ENCODE results near the gene NANOGP8.

DNA sequence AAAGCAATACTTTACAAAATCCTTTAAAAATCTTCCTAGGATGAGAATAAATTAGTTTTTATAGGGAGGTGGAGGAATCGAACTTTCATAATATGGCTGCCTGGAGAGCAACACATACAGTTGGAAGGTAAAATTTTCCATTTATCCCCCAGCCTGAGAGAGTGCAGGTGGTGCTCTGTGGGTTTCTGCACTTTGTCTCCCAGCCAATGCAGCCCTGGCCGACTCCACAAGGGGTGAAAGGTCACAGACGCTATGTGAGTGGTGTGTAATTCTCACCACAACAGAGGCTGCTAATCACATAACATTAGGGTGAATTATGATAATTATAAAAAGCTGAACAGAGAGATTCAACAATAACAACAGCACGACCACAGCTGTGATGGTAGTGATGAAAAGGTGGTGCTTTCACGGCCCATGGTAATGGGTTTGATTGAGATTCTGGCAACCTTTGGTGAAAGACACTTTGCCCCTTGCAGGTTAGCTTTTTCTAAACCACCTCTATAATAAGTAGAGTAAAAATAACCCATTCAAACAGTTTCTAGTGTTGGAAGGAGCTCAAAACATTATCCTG is 30.1 kb upstream of the NANOGP8 start:
- TF ChIP-seq POLR2A (IDR thresholded peaks at IDR 0.05), result no peak
- TF ChIP-seq, protein P1, sequence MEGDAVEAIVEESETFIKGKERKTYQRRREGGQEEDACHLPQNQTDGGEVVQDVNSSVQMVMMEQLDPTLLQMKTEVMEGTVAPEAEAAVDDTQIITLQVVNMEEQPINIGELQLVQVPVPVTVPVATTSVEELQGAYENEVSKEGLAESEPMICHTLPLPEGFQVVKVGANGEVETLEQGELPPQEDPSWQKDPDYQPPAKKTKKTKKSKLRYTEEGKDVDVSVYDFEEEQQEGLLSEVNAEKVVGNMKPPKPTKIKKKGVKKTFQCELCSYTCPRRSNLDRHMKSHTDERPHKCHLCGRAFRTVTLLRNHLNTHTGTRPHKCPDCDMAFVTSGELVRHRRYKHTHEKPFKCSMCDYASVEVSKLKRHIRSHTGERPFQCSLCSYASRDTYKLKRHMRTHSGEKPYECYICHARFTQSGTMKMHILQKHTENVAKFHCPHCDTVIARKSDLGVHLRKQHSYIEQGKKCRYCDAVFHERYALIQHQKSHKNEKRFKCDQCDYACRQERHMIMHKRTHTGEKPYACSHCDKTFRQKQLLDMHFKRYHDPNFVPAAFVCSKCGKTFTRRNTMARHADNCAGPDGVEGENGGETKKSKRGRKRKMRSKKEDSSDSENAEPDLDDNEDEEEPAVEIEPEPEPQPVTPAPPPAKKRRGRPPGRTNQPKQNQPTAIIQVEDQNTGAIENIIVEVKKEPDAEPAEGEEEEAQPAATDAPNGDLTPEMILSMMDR (IDR thresholded peaks at IDR 0.05), result no peak
